ENCODE data around the gene CDCA4. TPM values are rescaled to one million over a fixed set of nuclear protein-coding genes. Genes with fewer than 3 reads are reported as not detected.
"Not testable (repeated sequence)": the region's sequence is repeated elsewhere in the genome, so short reads cannot be mapped to it uniquely, and the experiment has no call there.

CDCA4 gene
- polyA plus RNA-seq, 4 donors: 18.3 to 22.4 (median 21.1) TPM

DNA sequence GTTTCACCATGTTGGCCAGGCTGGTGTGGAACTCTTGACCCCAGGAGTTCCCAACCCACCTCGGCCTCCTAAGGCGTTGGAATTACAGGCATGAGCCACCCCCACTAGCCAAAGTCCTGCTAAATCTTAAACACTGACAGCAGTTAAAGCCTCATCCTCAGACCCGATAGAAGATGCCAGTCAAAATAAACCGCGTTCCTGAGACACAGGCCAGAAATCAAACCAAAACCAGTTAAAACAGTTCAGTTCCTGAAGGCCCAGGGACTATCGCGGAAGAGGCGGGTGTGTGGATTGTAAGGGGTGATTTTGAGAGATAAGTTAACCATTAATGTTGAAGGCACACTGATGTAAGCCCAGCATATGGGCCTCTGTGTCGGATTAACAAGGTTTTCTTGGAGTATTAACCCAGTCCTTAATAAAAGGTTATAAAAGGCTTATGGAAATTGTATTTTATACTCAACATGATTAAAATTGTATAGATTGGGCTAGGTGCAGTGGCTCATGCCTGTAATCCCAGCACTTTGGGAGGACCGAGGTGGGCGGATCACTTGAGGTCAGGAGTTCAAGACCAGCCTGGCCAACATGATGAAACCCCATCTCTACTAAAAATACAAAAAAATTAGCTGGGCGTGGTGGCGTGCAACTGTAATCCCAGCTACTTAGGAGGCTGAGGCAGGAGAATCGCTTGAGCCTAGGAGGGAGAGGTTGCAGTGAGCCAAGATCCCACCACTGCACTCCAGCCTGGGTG, 18.7 kb upstream of the CDCA4 start:
- no peak for DNase-seq (ENCODE audit: low read depth in 4 of 4, low spot score in 3 of 4)

DNA sequence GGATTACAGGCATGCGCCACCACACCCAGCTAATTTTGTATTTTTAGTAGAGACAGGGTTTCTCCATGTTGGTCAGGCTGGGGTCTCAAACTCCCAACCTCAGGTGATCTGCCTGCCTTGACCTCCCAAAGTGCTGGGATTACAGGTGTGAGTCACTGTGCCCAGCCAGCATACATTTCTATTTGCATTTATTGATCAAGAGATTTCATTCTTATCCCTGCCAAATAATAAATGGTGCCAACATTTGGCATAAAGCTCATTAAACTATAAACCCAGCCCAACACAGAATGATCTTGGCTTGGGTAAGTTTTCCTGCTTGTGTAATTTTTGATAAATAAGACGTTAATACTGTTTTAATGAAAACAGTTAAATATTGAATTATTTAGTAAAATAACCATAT, 14.7 kb upstream of the CDCA4 start:
- DNase-seq (ENCODE audit: low read depth in 4 of 4, low spot score in 3 of 4): not testable (repeated sequence)

DNA sequence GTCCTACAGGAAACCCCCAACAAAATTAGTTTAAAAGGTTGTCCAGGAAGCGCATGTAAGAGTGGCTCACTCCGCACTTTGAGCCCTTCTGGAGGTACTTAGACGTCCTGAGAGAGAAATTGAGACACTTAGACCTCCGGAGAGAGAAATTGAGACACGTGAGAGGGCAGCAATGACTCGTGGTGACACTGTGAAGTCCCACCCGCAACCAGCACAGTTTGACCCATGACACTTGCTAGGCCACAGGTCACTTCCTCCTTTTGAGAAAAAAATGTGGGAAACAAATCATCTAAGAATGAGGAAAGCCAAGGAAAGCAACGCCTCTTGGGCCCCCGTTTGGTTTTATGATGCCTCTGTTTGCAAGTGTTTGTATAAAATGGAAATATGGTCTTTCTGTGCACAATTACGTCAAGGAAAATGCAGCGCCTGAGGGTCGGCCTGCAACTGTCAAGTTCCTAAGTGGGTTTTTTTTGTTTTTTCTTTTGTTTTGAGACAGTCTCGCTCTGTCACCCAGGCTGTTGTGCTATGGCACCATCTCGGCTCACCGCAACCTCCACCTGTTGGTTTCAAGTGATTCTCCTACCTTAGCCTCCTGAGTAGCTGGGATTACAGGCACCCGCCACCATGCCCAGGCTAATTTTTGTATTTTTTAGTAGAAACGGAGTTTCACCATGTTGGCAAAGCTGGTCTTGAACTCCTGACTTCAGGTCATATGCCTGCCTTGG, 13.6 kb upstream of the CDCA4 start:
- no peak for DNase-seq (ENCODE audit: low read depth in 4 of 4, low spot score in 3 of 4)

DNA sequence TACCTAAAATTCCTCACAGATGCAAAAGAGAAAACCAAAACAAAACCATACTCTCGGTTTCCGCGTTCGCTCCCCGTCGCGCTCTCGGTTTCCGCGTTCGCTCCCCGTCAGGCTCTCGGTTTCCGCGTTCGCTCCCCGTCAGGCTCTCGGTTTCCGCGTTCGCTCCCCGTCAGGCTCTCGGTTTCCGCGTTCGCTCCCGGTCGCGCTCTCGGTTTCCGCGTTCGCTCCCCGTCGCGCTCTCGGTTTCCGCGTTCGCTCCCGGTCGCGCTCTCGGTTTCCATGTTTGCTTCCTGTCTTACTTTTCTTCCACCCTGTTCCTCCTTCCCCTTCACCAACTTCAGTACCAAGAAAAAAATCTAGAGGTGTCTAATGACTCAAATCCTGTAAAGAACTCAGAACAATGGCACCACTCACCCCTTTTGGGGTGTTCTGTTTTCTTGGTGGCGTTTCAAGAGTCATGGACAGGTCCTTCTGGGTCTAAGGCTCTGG, 12.6 kb upstream of the CDCA4 start:
- not testable (repeated sequence) for DNase-seq (ENCODE audit: low read depth in 4 of 4, low spot score in 3 of 4)

DNA sequence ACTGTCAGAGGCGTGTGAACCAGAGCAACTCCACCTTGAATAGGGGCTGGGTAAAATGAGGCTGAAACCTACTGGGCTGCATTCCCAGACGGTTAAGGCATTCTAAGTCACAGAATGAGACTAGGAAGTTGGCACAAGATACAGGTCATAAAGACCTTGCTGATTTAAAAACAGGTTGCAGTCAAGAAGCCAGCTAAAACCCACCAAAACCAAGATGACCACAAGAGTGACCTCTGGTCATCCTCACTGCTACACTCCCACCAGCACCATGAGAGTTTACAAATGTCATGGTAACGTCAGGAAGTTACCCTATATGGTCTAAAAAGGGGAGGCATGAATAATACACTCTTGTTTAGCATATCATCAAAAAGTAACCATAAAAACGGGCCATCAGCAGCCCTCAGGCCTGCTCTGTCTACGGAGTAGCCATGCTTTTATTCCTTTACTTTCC, 11.6 kb upstream of the CDCA4 start:
- not testable (repeated sequence) for DNase-seq (ENCODE audit: low read depth in 4 of 4, low spot score in 3 of 4)

DNA sequence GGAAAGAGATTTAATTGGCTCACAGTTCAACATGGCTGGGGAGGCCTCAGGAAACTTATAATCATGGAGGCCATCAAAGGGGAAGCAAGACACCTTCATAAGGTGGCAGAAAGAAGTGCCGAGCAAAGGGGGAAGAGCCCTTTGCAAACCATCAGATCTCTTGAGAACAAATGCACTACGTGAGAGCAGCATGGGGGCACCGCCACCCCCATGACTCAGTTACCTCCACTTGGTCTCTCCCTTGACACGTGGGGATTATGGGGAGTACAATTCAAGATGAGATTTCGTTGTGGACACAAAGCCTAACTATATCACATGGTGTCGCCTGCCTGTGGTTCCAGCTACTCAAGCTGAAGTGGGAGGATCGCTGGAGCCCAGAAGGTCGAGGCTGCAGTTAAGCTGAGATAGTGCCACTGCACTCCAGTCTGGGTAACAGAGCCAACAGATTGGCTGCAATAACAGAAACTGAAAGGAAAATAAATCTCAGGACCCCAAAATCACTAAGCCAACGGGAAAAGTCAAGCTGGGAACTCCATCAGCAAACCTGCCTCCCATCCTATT, 10.0 kb upstream of the CDCA4 start:
- no peak for DNase-seq (ENCODE audit: low read depth in 4 of 4, low spot score in 3 of 4)

DNA sequence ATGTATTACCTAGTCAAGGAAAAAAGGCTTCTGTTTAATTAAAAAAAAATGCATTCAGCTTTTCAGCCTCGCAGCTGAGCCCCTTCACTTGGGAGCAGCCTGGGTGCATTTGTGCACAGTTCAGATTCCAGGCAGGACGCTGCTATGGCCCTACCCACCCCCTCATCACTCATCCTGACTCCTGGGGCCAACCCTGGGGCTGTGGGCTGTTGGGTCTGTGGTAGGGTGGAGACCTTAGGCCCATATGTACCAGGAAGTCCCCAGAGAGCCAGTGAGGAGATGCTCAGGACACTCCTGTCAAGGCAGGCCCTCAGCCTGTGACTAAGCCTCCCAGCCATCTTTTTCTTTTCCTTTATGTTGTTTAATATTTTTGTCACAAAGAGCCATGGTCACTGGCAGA, 9.3 kb upstream of the CDCA4 start:
- no peak for DNase-seq (ENCODE audit: low read depth in 4 of 4, low spot score in 3 of 4)

DNA sequence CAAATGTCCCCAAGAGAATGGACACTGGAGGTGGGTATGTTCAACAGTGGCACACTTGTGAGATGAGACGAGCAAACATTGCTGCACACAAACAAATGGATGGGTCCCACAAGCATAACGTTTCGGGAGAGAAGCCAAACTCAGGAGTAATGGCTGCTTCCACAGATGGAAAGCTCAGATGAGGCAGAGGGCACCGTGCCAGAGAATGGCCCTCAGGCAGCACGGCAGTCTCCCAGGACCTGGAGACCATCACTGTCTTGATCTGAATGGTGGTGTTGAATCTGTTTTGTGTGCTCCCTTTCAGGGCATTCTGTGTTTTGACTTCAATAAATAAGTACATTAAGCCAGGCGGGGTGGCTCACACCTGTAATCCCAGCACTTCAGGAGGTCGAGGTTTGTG, 8.5 kb upstream of the CDCA4 start:
- no peak for DNase-seq (ENCODE audit: low read depth in 4 of 4, low spot score in 3 of 4)

DNA sequence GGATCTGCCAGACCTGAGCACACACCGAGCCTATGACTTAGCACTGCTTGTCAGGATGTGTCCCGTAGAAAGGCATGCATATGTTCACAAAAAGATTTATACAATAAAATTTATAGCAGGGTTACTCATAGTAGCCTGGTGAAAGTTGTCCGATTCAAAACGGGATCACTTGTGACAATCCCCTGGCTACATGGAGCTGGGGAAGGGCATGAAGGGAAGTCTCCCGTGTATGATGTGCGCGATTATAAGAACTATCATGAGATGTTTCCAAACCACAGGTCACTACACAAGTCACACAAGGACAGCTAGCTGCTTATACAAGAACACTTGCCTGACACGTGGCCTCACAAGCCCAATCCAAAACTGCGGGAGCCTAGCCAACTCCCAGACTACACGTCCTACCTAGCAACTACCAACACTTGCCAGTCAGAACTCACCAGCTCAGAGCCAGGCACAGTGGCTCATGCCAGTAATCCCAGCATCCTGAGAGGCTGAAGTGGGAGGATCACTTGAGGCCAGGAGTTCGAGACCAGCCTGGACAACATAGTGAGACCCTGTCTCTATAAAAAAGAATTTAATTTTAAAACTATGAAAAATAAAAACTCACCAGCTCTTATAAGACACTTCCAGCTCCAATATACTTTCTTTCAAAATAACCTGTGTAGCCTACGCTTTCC, 7.5 kb upstream of the CDCA4 start:
- DNase-seq (ENCODE audit: low read depth in 4 of 4, low spot score in 3 of 4): no peak

DNA sequence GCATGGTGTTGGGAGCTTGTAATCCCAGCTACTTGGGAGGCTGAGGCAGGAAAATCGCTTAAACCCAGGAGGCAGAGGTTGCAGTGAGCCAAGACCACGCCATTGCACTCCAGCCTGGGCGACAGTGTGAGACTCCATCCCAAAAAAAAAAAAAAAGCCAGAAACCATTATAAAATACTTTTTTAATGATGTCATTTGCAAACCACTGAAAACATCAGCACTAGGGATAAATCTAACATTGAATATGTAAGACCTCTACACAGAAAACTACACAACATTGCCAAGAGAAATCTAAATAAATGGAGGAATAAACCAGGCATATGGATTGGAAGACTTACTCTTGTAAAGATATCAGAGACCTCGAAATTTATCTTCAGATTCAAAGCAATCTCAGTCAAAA, 6.8 kb upstream of the CDCA4 start:
- not testable (repeated sequence) for DNase-seq (ENCODE audit: low read depth in 4 of 4, low spot score in 3 of 4)

DNA sequence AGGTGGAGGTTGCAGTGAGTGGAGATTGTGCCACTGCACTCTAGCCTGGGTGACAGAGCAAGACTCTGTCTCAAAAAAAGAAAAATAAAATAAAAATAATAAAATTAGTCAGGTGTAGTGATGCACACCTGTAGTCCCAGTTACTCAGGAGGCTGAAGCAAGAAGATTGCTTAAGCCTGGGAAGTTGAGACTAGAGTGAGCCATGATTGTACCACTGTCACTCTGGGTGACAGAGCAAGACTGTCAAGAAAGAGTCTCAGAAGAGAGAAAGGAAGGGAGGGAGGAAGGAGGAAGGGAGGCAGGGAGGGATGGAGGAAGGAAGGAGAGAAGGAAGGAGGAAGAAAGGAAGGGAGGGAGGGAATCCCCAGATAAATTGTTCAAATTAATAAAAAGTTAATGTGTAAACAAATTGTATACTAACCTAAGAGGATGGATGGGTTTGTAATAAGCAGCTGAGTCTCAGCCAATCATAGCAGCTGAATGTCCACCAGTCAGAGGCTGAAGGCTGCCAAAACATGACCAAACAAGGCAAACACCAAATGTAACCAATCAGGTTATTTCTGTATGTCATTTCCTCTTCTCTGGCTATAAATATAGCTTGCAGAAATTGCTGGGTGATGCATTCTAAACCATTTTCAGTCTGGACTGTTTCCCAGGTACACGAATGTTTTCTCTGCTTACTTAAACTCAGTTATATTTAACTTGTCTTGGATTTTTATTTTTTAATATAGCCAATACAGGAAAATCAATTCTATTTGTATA, 6.1 kb upstream of the CDCA4 start:
- DNase-seq (ENCODE audit: low read depth in 4 of 4, low spot score in 3 of 4): no peak

DNA sequence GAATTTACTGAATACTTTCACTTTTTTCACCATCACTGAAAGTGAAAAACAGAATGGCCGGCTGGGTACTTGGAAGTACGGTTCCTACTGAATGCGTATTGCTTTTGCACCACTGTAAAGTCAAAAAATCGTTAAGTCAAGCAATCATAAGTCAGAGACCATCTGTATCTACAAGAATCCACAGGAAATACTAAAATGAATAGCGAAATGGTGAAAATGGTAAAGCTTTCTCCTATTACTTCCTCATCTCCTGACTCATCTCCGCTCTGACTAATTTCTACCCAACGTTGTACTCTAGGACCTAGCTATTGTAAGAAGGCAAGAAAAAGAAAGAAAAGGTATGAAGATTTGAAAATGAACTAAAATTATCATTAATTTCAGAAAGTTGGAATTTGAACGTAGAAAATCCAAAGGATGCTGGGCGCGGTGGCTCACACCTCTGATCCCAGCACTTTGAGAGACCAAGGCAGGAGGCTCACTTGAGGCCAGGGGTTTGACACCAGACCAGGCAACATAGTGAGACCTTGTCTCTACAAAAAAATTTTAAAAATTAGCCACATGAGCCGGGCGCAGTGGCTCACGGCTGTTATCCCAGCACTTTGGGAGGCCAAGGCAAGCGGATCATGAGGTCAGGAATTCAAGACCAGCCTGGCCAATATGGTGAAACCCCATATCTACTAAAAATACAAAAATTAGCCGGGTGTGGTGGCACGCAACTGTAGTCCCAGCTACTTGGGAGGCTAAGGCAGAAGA, 5.3 kb upstream of the CDCA4 start:
- DNase-seq (ENCODE audit: low read depth in 4 of 4, low spot score in 3 of 4): no peak

DNA sequence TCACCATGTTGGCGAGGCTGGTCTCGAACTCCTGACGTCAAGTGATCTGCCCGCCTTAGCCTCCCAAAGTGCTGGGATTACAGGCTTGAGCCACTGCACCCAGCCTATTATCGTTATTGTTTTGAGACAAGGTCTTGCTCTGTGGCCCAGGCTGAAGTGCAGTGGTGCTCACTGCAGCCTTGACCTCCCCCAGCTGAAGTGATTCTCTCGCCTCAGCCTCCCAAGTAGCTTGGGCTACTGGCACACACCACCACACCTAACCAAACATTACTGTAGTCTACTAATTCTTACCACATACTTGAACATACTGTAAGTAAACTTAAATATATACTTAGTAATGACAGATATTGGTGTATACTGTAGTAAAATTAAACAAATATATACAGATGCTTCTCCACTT, 4.5 kb upstream of the CDCA4 start:
- no peak for DNase-seq (ENCODE audit: low read depth in 4 of 4, low spot score in 3 of 4)

DNA sequence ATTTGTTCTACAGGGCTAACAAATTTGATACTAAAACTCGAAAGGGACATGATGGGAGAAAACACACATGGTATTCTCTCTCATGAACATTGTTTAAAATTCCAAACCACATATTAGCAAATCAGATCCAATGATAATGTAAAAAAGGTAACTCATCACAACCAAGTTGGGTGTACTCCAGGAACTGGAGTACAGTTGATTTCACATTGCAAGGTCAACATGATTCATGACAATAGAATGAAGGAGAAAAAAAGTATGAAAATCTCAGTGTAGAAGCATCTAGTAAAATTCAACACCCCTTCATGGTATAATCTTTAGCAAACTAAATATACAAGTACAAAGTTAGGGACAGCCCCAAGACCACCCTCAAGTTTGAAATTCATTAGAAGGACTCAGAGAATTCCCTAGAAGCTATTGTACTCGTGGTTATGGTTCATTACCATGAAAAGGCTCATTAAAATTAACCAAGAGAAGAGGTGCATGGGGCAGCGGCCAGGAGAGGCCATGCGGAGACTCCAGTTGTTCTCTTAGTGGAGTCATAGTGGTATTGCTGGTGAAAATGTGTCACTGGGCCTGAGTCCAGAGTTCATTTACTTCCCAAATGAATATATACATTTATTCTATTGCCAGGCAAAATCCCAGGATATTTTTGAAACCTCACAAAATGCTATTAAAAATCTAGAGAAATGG, 3.1 kb upstream of the CDCA4 start:
- no peak for DNase-seq (ENCODE audit: low read depth in 4 of 4, low spot score in 3 of 4)

DNA sequence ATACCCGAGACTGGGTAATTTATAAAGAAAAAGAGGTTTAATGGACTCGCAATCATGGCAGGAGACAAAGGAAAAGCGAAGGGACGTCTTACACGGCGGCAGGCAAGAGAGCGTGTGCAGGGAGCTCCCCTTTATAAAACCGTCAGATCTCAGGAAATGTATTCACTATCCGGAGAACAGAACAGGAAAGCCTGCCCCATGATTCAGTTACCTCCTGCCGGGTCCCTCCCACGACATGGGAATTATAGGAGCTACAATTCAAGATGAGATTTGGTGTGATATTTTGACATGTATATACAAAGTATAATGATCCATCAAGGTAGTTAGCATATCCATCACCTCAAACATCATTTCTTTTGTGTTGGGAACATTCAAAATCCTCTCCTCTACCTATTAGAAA, 2.3 kb upstream of the CDCA4 start:
- DNase-seq (ENCODE audit: low read depth in 4 of 4, low spot score in 3 of 4): no peak

DNA sequence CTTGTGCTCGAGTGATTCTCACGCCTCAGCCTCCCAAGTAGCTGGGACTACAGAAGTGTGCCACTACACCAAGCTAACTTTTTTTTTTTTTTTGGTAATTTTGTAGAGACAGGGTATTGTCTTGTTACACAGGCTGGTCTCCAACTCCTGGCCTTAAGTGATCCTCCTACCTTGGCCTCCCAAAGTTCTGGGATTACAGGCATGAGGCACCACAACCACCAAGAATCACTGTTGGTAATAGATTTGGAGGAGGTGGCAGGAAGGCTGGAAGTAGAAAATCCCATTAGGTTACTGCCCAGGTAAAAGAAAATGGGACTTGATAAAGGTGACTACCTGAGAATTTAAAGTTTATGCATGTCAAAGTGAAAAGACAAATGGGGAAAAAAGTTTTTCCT, 1.4 kb upstream of the CDCA4 start:
- DNase-seq (ENCODE audit: low read depth in 4 of 4, low spot score in 3 of 4): no peak

DNA sequence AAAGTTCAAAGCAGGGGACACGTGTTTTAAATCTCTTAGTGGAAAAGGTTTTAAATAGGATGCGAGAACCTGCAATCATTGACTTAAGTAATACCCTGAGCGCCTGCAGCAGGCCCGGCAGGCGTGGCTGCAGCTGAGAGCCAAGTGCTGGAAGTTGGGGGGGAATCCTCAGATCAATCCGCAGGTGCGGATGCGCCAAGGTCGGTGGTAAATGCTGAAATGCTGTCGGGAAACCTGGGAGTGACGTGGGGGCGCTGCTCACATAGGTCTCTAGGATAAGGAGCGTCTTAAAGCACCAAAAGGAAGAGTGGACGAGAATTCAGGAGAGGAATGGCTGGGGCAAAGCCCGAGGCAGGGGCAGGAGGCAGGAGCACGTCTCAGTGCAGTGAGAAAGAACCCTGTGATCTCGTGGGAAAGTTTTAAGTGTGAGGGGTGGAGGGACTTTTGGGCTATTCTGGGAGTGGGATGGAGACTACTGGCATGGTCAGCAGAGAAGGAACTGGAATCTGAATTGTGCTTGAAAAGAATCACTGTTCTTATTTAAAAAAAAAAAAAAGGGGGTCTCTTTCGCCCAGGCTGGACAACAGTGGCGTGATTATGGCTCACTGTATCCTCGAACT, 883 bp upstream of the CDCA4 start:
- DNase-seq (ENCODE audit: low read depth in 4 of 4, low spot score in 3 of 4): peak in 3 of 4 donors; percentile 41 to 47 (median 44)

Data from right renal pelvis (tissue), 4 donors.